GM12874 (cell line): ENCODE measurements around the gene RNF44.

Source experiments
- TF ChIP-seq, protein P1 (sequence below): IDR thresholded peaks from 2 replicates; pipeline ENCODE4 v1.5.1; 2011; ENCODE audit warnings: low read depth, mild to moderate bottlenecking, control low read depth, low read length, moderate library complexity; ENCODE audit not compliant: insufficient read depth

RNF44 gene

DNA sequence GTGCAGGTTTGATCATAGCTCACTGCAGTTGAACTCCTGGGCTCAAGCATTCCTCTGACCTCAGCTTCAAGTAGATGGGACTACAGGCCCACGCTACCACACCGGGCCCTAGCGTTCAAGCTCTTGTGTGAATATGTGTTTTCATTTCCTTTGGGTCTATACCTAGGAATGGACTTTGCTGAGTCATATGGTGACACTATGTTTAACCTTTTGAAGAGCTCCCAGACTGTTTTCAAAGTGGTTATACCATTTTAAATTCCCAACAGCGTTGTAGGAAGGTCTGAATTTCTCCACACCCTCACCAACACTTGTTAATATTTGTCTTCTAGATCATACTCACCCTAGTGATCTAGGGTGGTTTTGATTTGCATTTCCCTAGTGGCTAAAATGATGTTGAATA is 55.5 kb downstream of the RNF44 start:
- TF ChIP-seq, protein P1, sequence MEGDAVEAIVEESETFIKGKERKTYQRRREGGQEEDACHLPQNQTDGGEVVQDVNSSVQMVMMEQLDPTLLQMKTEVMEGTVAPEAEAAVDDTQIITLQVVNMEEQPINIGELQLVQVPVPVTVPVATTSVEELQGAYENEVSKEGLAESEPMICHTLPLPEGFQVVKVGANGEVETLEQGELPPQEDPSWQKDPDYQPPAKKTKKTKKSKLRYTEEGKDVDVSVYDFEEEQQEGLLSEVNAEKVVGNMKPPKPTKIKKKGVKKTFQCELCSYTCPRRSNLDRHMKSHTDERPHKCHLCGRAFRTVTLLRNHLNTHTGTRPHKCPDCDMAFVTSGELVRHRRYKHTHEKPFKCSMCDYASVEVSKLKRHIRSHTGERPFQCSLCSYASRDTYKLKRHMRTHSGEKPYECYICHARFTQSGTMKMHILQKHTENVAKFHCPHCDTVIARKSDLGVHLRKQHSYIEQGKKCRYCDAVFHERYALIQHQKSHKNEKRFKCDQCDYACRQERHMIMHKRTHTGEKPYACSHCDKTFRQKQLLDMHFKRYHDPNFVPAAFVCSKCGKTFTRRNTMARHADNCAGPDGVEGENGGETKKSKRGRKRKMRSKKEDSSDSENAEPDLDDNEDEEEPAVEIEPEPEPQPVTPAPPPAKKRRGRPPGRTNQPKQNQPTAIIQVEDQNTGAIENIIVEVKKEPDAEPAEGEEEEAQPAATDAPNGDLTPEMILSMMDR = no peak
